Germinal center (tissue), 1 donor: ENCODE results near the gene IRX3.
"Not testable (repeated sequence)": the region's sequence is repeated elsewhere in the genome, so short reads cannot be mapped to it uniquely, and the experiment has no call there.

Experiments used
- DNase-seq: peaks from one replicate; pipeline ENCODE4 v3.0.0; 2012; ENCODE audit warnings: mixed read lengths, low spot score

The IRX3 gene

DNA sequence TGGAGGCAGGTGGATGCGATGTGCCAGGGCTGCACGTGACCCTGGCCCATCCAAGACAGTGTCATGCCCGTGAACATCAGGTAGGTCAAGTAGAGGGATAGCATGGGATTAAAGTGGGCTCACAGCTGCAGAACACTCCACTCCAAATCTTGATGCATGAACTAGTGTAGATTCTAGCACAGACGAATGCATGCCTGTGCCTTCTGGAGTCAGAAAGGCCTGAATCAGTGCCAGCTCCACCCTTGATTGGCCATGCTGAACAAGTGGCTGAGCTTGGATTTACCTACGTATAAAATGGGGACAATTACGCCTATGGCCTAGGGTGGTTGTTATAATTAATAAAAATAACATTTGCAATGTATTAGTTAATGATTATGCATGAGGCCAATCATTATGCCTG is 10.6 kb downstream of the IRX3 start:
- no peak for DNase-seq

DNA sequence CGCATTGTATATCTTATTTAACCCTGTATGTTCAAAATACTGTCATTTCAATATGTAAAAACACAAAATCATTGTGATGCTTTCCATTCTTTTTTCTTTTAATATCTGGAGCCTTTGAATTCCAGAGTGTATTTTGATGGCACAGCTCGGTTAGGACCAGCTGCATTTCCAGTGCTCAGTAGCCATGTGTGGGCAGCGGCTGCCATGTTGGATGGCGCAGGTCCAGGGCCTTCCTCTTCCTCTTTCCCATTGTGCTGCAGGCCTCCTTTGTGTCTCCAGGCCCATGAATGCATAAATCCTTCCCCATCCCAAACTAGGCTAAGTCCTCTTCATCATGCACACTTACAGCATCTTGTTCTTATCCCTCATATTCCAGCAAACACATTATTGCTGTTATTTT is 13.0 kb downstream of the IRX3 start:
- no peak for DNase-seq

DNA sequence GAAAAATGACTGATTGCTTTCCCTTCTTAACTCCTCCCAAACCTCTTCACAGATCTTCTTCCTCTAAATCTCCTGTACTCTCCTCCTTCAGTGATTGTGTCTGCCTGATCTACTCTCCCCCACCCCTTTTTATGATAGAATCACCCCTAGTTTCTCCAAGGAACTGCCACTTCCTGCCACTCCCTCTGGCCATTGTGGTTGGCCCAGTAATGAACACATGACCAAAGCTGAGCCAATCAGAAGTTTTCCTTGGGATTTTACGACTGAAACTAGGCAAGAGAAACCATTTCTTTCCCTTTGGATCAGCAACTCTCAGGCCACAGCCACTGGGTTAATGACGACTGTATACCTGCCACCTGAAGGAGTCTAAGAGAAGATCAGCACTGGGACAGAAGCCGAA is 15.9 kb downstream of the IRX3 start:
- no peak for DNase-seq

DNA sequence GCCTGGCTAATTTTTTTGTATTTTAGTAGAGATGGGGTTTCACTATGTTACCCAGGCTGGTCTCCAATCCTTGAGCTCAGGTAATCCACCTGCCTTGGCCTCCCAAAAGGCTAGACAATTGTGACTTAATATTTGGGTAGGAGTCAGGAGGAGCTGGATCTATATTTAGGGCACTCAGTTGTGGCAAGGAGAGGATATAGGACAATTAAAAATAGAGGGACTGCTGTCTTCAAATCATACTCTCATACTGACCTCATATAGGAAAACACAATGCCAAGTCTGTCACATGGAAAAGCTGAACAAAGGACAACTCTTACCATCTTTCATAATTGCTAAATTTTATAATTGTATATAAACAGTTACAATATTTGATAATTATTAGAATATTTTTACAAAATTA is 17.1 kb downstream of the IRX3 start:
- no peak for DNase-seq

DNA sequence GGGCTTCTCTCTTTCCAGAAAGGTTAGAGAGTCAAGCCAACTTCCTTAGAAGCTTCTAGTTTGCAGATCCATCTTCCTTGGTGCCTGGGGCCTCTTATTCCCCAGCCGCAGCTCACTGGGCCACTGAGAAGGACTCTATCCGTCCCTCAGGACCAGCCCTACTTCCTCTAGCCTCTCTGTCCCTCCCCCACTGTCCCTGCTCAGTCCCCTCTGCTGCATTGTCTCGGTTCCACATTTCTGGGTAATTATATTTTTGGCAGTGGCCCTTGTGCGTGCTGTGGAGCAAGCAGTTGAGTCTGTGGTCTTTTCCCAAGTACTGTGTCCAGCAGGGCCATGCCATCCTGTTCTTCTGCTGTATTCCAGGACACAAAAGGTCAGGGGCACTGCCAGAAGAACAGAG is 17.8 kb downstream of the IRX3 start:
- DNase-seq = no peak

DNA sequence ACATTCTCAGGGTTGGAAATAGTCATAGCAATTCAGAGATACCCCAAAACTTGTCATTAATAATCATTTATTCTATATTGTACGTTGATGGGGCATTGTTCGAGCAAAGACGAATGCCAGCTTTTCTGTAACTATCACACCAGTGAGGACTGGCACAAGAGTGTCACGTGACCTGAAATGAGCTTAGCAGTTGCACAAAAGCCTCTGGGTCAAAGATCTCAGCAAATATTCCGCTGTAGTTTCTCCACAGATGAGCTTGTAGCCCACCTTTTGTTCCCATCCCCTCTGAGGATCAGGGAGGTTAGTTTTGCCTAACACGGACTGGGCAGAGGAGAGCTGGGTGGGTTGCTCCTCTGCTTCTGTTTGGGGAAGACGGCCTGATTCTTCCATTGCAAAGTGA is 18.2 kb downstream of the IRX3 start:
- DNase-seq = no peak

- no peak for DNase-seq
Measured at GRCh38 chr16:54266363-54266955, 20.1 kb downstream of the IRX3 start.

GRCh38 chr16:54265575-54266107 is 20.9 kb downstream of the IRX3 start:
- no peak for DNase-seq

- DNase-seq = no peak
Measured at GRCh38 chr16:54253118-54253517, 33.5 kb downstream of the IRX3 start.

GRCh38 chr16:54248863-54249710 is 37.5 kb downstream of the IRX3 start:
- DNase-seq = no peak

GRCh38 chr16:54247705-54248104 is 38.9 kb downstream of the IRX3 start:
- DNase-seq = not testable (repeated sequence)

- no peak for DNase-seq
Measured at GRCh38 chr16:54246454-54246821, 40.1 kb downstream of the IRX3 start.

DNA sequence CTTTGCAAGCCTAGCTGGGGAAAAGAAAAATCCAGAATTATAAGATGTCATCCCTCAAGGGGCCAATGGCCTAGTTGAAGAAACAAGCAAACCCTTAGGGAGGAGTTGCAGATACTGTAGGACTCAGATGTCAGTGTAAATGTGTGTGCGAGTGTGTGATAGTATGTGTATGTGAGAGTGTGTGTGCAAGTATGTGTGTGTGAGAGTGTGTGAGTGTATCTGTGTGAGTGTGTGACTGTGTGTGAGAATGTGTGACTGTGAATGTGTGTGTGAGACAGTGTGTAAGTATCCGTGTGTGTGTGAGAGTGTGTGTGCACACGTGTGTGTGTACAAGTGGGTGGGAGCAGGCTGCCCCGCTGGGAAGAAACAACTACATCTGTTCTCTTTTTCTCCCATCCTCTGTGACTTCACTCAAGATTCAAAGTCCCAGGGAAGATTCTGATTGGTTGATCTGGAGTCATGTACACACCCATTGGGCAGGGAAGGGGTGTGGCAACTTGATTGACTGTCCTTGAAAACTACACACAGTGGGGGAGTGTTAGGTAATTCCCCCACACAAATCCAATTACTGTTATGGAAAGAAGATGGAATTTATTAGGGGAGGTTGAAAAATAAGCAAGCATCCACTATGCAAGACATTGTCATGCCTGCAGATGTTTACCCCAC is 40.7 kb downstream of the IRX3 start:
- no peak for DNase-seq

DNA sequence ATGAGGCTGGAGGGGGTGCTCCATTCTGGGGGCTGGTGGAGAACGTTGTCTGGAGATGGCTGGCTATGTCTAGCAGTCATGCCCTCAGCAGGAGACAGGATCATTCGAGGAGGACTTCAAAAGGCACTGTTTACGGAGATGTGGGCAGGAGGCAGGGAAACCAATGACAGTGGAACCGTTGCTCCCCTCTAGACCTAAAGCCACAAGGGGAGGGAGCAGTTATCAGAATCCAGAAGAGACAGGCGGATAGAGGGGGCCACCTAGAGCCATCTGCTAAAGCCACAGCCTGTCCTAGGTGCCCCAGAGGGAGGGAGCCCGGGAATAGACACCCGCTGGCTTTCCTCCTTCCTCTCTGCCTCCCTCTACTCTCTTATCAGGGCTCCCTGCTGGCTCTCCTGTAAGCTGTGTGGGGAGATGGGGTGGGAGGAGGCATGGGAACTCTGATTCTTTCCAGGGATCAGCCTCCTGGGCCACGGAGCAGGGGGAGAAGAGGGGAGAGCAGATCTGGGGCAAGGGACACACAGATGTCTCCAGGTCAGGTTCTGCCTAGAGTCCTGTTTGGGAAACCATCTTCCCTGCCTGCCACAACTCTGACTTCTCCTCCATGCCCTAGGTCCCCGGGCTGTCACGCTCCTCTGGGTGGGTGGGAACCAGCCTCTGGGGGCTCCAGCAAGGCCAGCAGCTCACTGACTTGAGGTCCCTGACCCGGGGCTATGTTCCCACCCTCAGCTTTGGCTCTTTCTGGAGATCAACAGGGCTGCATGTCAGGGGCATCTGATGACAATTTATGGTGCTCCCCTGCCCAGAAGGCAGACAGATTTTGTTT is 42.3 kb downstream of the IRX3 start:
- no peak for DNase-seq

- DNase-seq = no peak
Measured at GRCh38 chr16:54243202-54243601, 43.4 kb downstream of the IRX3 start.

DNA sequence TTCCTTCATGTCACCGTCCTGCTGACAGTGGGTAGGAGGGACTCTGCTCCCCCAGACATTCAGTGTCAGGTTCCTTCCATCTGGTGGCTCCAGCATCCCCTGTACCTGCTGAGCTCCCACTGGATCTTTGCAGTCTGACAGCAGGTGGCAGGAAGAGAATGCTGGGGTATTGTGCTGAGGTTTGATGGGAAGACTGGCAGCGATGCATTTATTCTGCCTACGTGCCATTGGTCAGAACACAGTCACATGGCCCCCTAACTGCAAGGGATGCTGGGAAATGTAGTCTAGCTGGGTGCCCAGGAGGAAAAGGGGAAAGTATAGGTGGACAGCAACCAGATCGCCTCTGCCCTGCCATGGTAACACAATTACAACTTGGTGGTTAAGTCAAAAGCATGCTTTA is 44.4 kb downstream of the IRX3 start:
- no peak for DNase-seq

DNA sequence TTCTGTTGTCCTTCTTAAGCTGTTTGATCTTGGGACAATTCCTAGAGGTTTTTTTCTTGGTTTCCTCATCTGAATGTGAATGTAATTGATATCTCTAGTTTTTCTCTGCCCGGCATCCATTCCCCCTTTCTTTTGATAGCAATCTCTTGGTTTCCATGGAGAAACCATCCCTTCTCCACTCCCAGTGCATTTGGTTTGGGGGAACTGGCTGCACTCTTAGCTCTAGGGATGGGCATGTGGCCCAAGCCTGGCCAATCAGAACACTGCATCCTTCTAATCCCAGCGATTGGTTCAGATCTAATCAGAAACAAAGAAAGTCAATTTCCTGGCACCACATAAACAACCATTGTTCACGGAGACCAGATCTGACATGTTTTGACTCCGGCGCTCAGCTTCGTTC is 45.1 kb downstream of the IRX3 start:
- no peak for DNase-seq

DNA sequence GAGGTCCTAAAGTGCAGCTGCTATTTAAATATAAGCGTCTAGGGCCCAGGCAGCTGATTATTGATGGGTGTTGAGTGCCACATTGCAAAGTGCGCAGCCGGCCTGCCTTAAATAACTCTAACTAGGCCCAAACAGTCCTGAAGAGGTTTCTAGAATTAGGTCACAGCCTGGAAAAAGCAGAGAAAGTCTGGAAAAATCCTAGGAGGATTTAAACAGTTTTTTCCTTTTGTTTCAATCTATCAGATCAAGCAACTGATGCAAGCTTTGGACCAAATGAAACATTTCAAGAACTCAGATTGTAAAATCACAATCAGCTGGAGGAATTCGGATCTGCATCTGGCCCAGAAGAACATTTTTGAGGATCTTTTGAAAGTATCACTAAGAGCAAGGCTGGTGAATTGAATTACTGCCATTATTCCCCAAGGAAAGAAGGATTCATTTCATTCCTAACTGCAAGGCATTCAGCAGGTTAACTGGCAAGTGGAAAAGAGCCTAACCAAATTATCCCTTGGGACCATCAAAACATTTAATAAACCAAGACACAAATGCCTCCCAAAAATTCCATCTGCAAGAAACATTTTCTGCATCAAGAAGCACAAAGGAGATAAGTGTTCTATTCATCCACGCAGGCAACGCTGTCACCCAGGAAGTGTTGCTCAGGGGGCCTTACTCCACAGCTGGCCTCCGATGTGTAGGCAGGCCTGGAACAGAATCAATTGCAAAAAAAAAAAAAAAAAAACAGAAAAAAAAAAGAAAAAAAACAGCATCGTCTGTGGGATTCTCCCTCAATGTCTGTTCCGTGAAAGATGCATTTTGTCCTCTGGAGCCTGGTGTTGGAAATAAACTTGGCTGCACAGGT is 46.1 kb downstream of the IRX3 start:
- no peak for DNase-seq

DNA sequence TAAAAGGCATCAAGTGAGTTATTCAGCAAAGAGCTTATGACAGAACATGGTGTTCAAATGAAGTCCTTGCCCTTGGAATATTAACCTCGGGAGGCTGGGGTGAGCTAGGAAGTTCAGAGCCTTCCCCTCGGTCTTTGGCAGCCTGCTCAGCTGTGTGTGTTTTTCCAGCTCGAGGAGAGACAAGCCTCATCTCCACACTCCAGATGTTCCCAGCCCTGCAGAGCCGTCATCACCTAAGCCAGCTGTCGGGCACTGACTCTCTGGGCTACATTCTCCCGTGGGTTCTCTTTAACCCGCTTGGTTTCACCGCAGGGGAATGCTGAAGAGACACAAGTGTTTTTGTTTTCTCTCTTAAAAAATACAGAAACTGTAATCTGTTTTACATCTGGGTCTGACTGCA is 47.1 kb downstream of the IRX3 start:
- no peak for DNase-seq

GRCh38 chr16:54236773-54237172 is 49.8 kb downstream of the IRX3 start:
- DNase-seq = no peak

DNA sequence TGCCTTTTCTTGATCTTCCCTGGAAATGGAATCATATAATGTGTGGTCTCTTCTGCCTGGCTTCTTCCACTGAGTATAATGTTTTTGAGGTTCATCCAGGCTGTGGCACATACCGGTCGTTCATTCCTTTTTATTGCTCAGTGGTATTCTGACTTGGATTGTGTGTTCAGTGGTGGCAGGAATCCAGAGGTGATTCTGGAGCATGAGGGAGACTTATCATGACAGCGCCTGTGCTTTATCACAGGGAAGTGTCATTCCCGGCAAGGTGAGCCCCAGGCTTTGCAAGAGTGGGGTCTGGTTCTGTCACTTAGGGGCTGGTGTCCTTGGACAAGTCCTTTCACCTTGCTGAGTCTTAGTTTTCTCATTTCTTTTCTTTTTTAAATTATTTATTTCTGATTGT is 53.0 kb downstream of the IRX3 start:
- DNase-seq = no peak
